ENCODE results near the gene GPRC6A. TPM values are rescaled to one million over a fixed set of nuclear protein-coding genes. Genes with fewer than 3 reads are reported as not detected.
"Not testable (repeated sequence)": the region's sequence is repeated elsewhere in the genome, so short reads cannot be mapped to it uniquely, and the experiment has no call there.

GPRC6A gene, protein sequence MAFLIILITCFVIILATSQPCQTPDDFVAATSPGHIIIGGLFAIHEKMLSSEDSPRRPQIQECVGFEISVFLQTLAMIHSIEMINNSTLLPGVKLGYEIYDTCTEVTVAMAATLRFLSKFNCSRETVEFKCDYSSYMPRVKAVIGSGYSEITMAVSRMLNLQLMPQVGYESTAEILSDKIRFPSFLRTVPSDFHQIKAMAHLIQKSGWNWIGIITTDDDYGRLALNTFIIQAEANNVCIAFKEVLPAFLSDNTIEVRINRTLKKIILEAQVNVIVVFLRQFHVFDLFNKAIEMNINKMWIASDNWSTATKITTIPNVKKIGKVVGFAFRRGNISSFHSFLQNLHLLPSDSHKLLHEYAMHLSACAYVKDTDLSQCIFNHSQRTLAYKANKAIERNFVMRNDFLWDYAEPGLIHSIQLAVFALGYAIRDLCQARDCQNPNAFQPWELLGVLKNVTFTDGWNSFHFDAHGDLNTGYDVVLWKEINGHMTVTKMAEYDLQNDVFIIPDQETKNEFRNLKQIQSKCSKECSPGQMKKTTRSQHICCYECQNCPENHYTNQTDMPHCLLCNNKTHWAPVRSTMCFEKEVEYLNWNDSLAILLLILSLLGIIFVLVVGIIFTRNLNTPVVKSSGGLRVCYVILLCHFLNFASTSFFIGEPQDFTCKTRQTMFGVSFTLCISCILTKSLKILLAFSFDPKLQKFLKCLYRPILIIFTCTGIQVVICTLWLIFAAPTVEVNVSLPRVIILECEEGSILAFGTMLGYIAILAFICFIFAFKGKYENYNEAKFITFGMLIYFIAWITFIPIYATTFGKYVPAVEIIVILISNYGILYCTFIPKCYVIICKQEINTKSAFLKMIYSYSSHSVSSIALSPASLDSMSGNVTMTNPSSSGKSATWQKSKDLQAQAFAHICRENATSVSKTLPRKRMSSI
- total RNA-seq = not detected

DNA sequence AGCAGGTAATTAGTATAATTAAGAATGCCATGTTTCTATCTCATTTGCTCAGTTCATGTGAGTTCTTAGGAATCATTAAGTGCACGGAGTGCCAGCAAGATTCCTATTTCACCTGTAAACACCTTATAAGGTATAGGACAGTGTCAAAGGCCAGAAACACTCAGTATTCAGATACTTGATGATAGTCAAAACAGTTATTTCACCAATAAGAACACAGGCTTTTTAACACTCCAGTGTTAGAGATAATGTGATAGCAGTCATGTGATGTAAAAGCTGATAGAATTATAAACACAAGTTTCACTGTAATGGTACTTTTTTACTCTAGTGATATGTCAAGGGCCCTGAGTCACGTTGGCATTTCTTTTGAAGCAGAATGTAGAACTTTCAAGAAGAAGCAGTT lies at the start of gene GPRC6A:
Gene GPRC6A, minus strand, starts transcription at position 101 of the 400 bp plus-strand sequence. Its CDS starts 70 bp downstream, at position 31.
- DNase-seq (no peak), ATAC-seq (no peak)
- H3K9me3 Mint-ChIP-seq = peaks cover 7% of the 10 kb centered on the region
- no peaks in the 10 kb centered on the region for H3K4me1 Mint-ChIP-seq (ENCODE audit: low read depth)
- no peaks in the 10 kb centered on the region for H3K36me3 Mint-ChIP-seq (ENCODE audit: insufficient read depth)
- no peaks in the 10 kb centered on the region for H3K27me3 Mint-ChIP-seq (ENCODE audit: low read depth)
- no peak within 1 kb of the TSS for H3K4me3 Mint-ChIP-seq

DNA sequence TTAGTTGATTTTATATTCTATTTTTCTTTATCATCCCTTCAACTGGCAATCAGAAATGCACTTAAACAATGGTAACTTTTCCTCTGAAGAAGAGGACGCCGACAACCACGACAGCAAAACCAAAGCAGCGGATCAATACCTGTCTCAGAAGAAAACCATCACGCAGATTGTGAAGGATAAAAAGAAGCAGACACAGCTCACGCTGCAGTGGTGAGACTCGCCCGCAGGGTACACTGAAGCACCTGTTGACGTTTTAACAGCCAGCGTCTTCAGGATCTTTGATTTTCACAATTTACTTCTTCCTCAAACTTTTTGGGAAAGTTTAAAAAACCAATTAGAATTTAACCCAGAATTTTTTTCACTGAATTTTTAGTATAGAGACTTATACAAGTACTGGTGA lies 48.9 kb upstream of the GPRC6A start:
- Mint-ChIP-seq H3K9me3 (no peaks in the 10 kb centered on the region), H3K4me1 (ENCODE audit: low read depth) (peaks cover 11% of the 10 kb centered on the region), H3K4me3 (no peak overlapping the region), H3K27me3 (ENCODE audit: low read depth) (peaks cover 29% of the 10 kb centered on the region), H3K36me3 (ENCODE audit: insufficient read depth) (no peaks in the 10 kb centered on the region)
- ATAC-seq (no peak), DNase-seq (no peak)

DNA sequence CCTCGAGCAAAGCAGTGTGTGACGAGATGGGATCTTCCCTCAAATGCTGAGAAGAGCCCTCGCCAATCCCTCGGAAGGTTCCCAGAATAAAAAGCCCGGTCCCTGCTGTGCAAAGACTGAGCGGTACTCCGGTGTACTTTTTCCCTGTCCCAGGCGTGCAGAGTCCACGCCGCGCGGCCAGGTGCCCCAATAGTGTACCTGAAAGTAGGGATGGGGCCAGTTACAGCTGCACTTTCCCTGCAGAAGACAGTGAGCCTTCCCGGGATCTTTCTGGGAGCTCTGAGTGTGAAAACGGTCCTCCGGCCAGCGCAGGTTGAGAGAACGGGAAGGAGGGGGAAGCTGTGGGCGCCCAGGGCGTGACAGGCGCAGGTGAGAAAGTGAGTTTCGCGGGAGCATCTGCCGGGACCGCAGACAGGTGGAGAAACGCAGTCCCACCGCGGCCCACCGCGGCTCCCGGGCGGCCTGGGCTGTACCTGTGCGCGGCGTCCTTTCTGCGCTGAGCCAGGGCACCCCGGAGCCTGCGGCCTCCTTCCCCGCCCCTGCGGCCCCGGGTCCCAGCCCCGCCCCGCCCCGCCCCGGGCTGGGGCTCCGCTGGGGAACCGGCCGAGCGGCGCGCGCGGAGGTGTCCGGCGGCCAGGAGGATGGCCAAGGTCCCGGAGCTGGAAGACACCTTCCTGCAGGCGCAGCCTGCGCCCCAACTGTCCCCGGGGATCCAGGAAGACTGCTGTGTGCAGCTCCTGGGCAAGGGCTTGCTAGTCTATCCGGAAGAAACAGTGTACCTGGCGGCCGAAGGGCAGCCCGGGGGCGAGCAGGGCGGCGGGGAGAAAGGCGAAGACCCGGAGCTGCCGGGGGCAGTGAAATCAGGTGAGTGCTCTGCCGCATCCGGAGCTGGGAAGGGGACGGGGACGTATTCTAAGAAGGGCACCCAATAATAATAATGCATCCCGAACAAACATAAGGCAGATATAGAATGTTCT lies 48.0 kb upstream of the GPRC6A start, which contains the start of gene RFX6:
Gene RFX6, plus strand, starts transcription at position 608 of the 977 bp plus-strand sequence. Its CDS starts 34 bp downstream, at position 642.
- Mint-ChIP-seq H3K4me1 (ENCODE audit: low read depth) (peaks cover 11% of the 10 kb centered on the region), H3K4me3 (no peak within 1 kb of the TSS), H3K27me3 (ENCODE audit: low read depth) (peaks cover 29% of the 10 kb centered on the region), H3K36me3 (ENCODE audit: insufficient read depth) (no peaks in the 10 kb centered on the region), H3K9me3 (no peaks in the 10 kb centered on the region)
- ATAC-seq (peak; percentile 32 to 34), DNase-seq (no peak)

DNA sequence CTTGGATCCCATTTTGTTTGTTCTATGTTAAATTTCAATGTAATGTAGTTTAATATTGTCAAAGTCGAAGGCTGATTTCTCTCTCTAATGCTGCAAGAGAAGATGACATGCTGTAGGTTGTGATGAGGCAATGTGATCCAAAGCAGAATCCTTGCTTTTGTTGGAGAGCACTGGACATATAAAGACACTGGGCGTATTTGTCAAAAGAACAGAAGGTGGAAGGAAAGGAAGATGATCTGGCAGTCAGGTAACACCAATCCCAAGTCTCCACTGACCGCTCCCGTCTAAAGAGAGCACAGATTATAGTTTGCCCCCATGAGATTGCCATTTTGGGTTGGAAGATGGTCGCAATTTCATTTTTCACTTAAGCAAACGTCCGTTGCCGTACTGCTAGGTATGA lies 47.2 kb upstream of the GPRC6A start:
- H3K36me3 Mint-ChIP-seq (ENCODE audit: insufficient read depth) = no peaks in the 10 kb centered on the region
- DNase-seq (no peak), ATAC-seq (no peak)
- peaks cover 29% of the 10 kb centered on the region for H3K27me3 Mint-ChIP-seq (ENCODE audit: low read depth)
- peaks cover 11% of the 10 kb centered on the region for H3K4me1 Mint-ChIP-seq (ENCODE audit: low read depth)
- no peak overlapping the region for H3K4me3 Mint-ChIP-seq
- H3K9me3 Mint-ChIP-seq = no peaks in the 10 kb centered on the region

DNA sequence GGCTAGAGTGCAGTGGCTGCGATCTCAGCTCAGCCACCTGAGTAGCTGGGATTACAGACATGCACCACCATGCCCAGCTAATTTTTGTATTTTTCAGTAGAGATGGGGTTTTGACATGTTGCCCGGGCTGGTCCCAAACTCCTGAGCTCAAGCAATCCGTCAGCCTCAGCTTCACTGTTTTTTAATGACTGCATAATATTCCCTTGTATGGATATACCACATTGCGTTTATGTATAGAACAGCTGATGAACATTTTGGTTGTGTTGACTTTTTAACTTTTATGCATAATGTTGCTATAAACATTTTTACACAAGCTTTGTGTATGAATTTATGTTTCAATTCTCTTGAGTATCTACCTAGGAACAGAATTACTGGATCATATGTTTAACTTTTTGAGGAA lies 43.9 kb upstream of the GPRC6A start:
- H3K36me3 Mint-ChIP-seq (ENCODE audit: insufficient read depth) = no peaks in the 10 kb centered on the region
- no peak for ATAC-seq
- peaks cover 9% of the 10 kb centered on the region for H3K4me1 Mint-ChIP-seq (ENCODE audit: low read depth)
- peaks cover 25% of the 10 kb centered on the region for H3K27me3 Mint-ChIP-seq (ENCODE audit: low read depth)
- no peaks in the 10 kb centered on the region for H3K9me3 Mint-ChIP-seq
- H3K4me3 Mint-ChIP-seq = no peak overlapping the region
- no peak for DNase-seq

DNA sequence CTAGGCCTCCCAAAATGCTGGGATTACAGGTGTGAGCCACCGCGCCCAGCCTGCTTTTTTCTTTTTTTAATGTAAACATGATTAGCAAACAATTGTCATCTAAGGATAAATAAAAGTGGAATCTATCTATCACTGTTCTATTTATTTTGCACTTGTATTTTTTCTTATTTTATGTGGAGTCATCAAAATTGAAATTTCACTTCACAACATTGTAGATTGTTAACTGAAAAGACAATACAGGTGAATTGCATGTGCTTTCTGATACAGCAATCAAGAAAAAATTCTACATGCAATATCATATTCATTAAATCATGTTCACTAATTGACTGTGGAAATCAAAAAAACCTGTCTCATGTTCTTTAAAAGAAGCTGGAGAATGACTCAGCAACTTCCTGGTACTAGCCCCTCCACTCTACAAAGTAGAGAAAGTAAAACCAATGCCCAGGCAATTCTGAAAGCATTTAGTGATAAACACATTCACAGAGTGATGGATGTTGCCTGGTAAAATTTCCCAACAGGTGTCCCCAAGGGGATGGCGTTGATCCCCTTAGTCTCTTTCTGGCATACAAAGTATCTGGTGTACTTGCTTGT lies 37.5 kb upstream of the GPRC6A start:
- no peak for DNase-seq
- H3K4me1 Mint-ChIP-seq (ENCODE audit: low read depth) = no peaks in the 10 kb centered on the region
- no peak overlapping the region for H3K4me3 Mint-ChIP-seq
- no peaks in the 10 kb centered on the region for H3K36me3 Mint-ChIP-seq (ENCODE audit: insufficient read depth)
- H3K9me3 Mint-ChIP-seq = no peaks in the 10 kb centered on the region
- no peak for ATAC-seq
- H3K27me3 Mint-ChIP-seq (ENCODE audit: low read depth) = no peaks in the 10 kb centered on the region

DNA sequence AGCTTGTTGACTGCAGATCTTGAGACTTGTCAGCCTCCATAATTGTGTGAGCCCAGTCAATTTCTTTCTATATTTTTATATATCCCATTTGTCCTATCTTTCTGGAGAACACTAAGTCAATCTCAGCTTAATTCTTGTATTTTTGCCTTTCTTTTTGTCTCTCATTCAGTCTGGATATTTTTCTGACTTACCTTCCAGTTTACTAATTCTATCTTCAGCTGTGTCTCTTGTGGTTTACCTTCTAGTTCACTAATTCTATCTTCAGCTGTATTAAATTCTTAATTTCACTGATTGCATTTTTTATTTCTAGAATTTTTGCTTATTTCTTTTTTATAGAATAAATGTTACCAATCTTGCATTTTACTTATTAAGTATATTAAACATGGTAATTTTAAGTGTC lies 30.4 kb upstream of the GPRC6A start:
- no peak for ATAC-seq
- no peaks in the 10 kb centered on the region for H3K4me1 Mint-ChIP-seq (ENCODE audit: low read depth)

DNA sequence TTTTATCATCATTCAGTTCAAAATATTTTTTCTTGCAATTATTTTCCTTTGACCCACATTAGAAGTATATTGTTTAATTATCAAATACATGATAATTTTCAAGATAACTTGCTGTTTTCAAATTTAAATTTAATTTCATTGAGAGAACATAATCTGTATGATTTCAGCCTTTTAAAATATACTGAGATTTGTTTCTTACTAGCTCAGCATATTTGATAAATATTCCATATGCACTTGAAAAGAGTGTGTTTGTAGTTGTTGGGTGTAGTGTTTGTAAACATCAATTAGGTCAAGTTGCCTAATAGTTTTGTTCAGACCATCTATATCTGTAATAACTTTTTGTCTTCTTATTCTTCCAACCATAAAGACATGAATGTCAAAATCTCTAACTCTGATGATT lies 29.2 kb upstream of the GPRC6A start:
- Mint-ChIP-seq H3K4me3 (no peak overlapping the region), H3K4me1 (ENCODE audit: low read depth) (no peaks in the 10 kb centered on the region), H3K9me3 (peaks cover 19% of the 10 kb centered on the region), H3K27me3 (ENCODE audit: low read depth) (peaks cover 2% of the 10 kb centered on the region), H3K36me3 (ENCODE audit: insufficient read depth) (no peaks in the 10 kb centered on the region)
- no peak for DNase-seq
- no peak for ATAC-seq

More for the DNA sequence above, 30.4 kb upstream of the GPRC6A start:
- no peaks in the 10 kb centered on the region for H3K36me3 Mint-ChIP-seq (ENCODE audit: insufficient read depth)
- no peak overlapping the region for H3K4me3 Mint-ChIP-seq
- DNase-seq = no peak
- no peaks in the 10 kb centered on the region for H3K27me3 Mint-ChIP-seq (ENCODE audit: low read depth)
- peaks cover 15% of the 10 kb centered on the region for H3K9me3 Mint-ChIP-seq

DNA sequence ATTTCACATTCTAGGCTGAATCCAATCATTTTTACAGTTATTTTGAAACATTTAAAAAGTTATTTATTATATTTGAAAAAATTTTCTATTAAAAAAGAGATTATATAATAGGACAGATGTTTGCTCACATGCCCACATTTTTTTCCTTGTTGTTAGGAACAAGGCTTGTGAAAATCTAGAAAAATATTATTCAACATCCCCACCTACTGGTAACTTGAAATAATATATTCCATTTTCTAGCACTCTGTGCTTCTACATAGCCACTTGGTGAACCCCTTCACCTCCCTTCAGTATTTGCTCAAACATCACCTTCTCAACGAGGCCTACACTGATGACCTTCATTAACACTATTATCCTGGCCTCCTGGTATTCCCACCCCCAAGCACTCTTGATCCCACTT lies 18.3 kb upstream of the GPRC6A start:
- DNase-seq (no peak), ATAC-seq (no peak)
- H3K27me3 Mint-ChIP-seq (ENCODE audit: low read depth) = peaks cover 6% of the 10 kb centered on the region
- H3K4me1 Mint-ChIP-seq (ENCODE audit: low read depth) = no peaks in the 10 kb centered on the region
- H3K4me3 Mint-ChIP-seq = no peak overlapping the region
- no peaks in the 10 kb centered on the region for H3K36me3 Mint-ChIP-seq (ENCODE audit: insufficient read depth)
- H3K9me3 Mint-ChIP-seq = no peaks in the 10 kb centered on the region

DNA sequence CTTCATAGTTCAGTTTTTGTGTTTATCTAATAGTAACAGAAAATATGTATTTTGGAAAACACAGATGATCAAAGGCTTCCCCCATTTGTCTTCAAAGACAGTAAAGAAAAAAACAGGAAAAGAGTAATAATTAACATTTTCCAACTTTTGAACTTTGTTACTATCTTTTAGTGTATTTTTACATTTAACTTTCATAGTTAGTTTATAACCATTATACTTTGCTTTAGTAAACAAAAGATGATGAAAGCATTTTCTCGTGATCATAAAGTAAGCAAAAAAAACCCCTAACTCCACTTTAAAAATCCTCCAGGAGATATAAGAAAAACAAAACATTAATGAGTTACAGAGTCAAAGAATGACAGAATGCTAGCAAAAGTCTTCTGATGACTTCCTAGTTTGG lies 13.6 kb upstream of the GPRC6A start:
- H3K27me3 Mint-ChIP-seq (ENCODE audit: low read depth) = no peaks in the 10 kb centered on the region
- no peaks in the 10 kb centered on the region for H3K4me1 Mint-ChIP-seq (ENCODE audit: low read depth)
- no peaks in the 10 kb centered on the region for H3K36me3 Mint-ChIP-seq (ENCODE audit: insufficient read depth)

DNA sequence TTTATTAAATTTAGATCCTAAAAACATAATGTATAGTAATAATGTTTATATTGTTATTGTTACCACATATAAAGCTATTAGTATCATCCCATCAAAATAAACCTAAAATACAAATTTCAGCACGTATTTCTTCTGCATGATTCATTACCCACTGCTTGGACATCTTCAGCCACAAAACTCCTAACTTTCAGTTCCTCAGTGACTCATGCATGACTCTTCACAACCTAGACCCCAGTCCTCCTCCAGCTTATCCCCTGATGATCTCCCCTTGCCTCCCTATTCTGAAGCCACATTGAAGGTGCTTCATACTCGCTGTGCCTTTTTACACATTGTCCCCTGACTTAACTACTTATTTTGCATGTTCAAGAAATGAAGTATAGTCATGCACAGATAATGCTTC lies 11.2 kb upstream of the GPRC6A start:
- no peaks in the 10 kb centered on the region for H3K36me3 Mint-ChIP-seq (ENCODE audit: insufficient read depth)
- DNase-seq = no peak
- no peaks in the 10 kb centered on the region for H3K4me1 Mint-ChIP-seq (ENCODE audit: low read depth)
- no peaks in the 10 kb centered on the region for H3K9me3 Mint-ChIP-seq
- ATAC-seq = no peak
- no peak overlapping the region for H3K4me3 Mint-ChIP-seq
- H3K27me3 Mint-ChIP-seq (ENCODE audit: low read depth) = no peaks in the 10 kb centered on the region

More for the DNA sequence above, 13.6 kb upstream of the GPRC6A start:
- ATAC-seq = no peak
- Mint-ChIP-seq H3K9me3 (no peaks in the 10 kb centered on the region), H3K4me3 (no peak overlapping the region)
- no peak for DNase-seq

DNA sequence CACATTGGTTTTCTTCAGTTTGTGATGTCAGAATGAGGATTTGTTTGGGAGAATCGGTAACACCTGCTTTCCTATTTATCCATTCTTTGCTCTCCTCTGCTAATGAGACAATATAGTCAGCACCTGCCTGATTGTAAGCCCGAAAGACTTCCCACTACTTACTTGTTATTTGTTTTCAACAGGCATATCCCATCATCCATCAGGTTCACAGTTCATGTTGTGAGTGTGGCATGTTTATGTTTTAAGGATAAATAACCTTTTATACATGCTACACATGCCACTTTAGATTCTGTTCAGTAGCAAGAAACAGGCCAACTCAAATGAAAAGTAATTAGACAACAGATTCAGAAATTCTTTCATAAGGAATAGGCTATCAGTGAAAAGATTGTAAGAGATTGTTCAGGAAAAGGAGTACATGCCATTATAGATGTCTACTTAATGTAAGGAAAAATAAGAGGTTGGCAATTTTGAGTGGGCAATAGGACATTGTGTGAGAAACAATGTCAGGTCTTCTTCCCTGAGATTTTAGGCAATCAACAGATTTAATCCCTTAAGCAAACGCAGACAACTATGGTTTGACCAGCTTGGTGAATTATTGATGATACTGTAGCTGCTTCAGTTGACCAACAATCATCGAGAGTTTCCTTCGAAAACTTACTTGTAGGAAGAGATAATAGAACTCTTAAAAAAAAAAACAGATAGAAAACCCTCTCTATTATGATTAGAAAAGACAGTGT lies 7.9 kb upstream of the GPRC6A start:
- Mint-ChIP-seq H3K4me3 (no peak overlapping the region), H3K9me3 (no peaks in the 10 kb centered on the region), H3K36me3 (ENCODE audit: insufficient read depth) (no peaks in the 10 kb centered on the region), H3K4me1 (ENCODE audit: low read depth) (no peaks in the 10 kb centered on the region), H3K27me3 (ENCODE audit: low read depth) (no peaks in the 10 kb centered on the region)
- DNase-seq = no peak
- ATAC-seq = no peak

DNA sequence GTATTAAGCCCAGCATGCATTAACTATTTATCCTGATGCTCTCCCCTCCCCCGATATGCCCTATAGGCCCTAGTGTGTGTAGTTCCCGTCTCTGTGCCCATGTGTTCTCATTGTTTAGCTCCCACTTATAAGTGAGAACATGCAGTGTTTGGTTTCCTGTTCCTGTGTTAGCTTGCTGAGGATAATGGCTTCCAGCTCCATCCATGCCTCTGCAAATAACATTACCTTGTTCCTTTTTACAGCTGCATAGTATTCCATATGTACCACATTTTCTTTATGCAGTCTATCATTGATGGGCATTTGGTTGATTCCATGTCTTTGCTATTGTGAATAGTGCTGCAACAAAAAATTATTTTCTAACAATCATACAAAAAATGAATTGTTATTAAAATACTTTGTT lies 5.6 kb upstream of the GPRC6A start:
- not testable (repeated sequence) for H3K9me3 Mint-ChIP-seq

More for the DNA sequence above, 5.6 kb upstream of the GPRC6A start:
- H3K36me3 Mint-ChIP-seq (ENCODE audit: insufficient read depth); ATAC-seq; H3K4me3 Mint-ChIP-seq; H3K27me3 Mint-ChIP-seq (ENCODE audit: low read depth); DNase-seq; H3K4me1 Mint-ChIP-seq (ENCODE audit: low read depth): not testable (repeated sequence)
